CD4-positive, alpha-beta T cell (primary cell): ENCODE results near the gene SH3BGRL. TPM values are rescaled to one million over a fixed set of nuclear protein-coding genes. Genes with fewer than 3 reads are reported as not detected.

ENCODE experiments used
- ATAC-seq: fragments of 200-7000 bp; cut with Tn5 transposase; one replicate; pipeline ENCODE4 v1.10.0; 2022; ENCODE audit warnings: mild to moderate bottlenecking; ENCODE audit not compliant: poor library complexity
- CTCF ChIA-PET: fragments of 350-600 bp; sonication (Branson Sonifier 250); formaldehyde crosslinking; loops from one replicate; lab custom pipeline; 2021; ENCODE audit warnings: antibody characterized with exemption, inconsistent platforms; lab: Charles Lee
- POLR2A ChIA-PET: fragments of 350-600 bp; sonication (Branson Sonifier 250); formaldehyde crosslinking; loops from one replicate; lab custom pipeline; 2021; ENCODE audit warnings: antibody characterized with exemption, inconsistent platforms; lab: Charles Lee
- DNase-seq, 14 experiments: peaks; one replicate each; pipeline ENCODE4 v3.0.0-alpha.2; 2013 to 2020; ENCODE audit warnings: mixed read lengths in 2 of 14
- H3K27ac ChIP-seq, 2 donors: one replicate each; pipeline versions ENCODE4 v1.5.1 to v1.7.0; 2013; ENCODE audit warnings: low read length in 2 of 2, low read depth in 1 of 2, mild to moderate bottlenecking in 1 of 2
- H3K27me3 ChIP-seq, 2 experiments: 1 replicate in 1 of 2; 2 replicates in 1 of 2; pipeline versions ENCODE4 v1.6.1 to v1.7.0; 2013; ENCODE audit warnings: low read length in 2 of 2, control low read depth in 1 of 2, mild to moderate bottlenecking in 1 of 2, moderate library complexity in 1 of 2; ENCODE audit not compliant: insufficient read depth in 2 of 2, control insufficient read depth in 1 of 2
- H3K36me3 ChIP-seq: one replicate; pipeline ENCODE4 v1.6.1; 2013; ENCODE audit warnings: low read length, control low read depth; ENCODE audit not compliant: insufficient read depth
- H3K4me1 ChIP-seq: one replicate; pipeline ENCODE4 v1.6.1; 2013; ENCODE audit warnings: low read length, control low read depth; ENCODE audit not compliant: insufficient read depth
- H3K4me3 ChIP-seq: one replicate; pipeline ENCODE4 v1.5.1; 2013; ENCODE audit warnings: mild to moderate bottlenecking, low read length, moderate library complexity
- H3K9me3 ChIP-seq, 2 experiments: 1 replicate in 1 of 2; 2 replicates in 1 of 2; pipeline versions ENCODE4 v1.6.1 to v1.7.0; 2013; ENCODE audit warnings: low read length in 2 of 2, mild to moderate bottlenecking in 2 of 2, control low read depth in 1 of 2, moderate library complexity in 1 of 2; ENCODE audit not compliant: control insufficient read depth in 1 of 2, insufficient read depth in 1 of 2
- H3K27ac Mint-ChIP-seq: one replicate; pipeline ENCODE4 v1.8.0; 2020; ENCODE audit warnings: mixed read lengths
- H3K27me3 Mint-ChIP-seq: one replicate; pipeline ENCODE4 v1.8.0; 2021; ENCODE audit warnings: mixed read lengths
- H3K36me3 Mint-ChIP-seq: one replicate; pipeline ENCODE4 v1.8.0; 2021; ENCODE audit warnings: low read depth, mixed read lengths
- H3K4me1 Mint-ChIP-seq: one replicate; pipeline ENCODE4 v1.8.0; 2021; ENCODE audit warnings: low read depth, mixed read lengths
- H3K4me3 Mint-ChIP-seq: one replicate; pipeline ENCODE4 v1.8.0; 2020; ENCODE audit warnings: mild to moderate bottlenecking, mixed read lengths
- H3K9me3 Mint-ChIP-seq: one replicate; pipeline ENCODE4 v1.8.0; 2020; ENCODE audit warnings: mixed read lengths
- CTCF ChIP-seq: fragments of 200-600 bp; IDR thresholded peaks from one replicate; pipeline ENCODE4 v1.8.0; 2022; ENCODE audit warnings: antibody characterized with exemption, mild to moderate bottlenecking
- intact Hi-C, 2 experiments: fragments of 100-400 bp; cut with DNase I in 1 of 2; cut with micrococcal nuclease in 1 of 2; formaldehyde crosslinking; loops; one replicate each; pipeline versions ENCODE4 v1.15.1 to v1.9.0; 2023 to 2025; cut with DNase I, micrococcal nuclease
- polyA plus RNA-seq, 2 donors: library from polyadenylated mRNA; unstranded; fragments of 120-200 nt; gene quantifications; one replicate each; pipeline ENCODE4 v1.2.1, GENCODE V29; 2013
- total RNA-seq, 174 experiments: library from RNA in 2 of 174; stranded (reverse) in 2 of 174; gene quantifications; one replicate each; pipeline ENCODE4 v1.2.3 and lab custom pipeline; 2021 to 2026

Gene SH3BGRL
- total RNA-seq (10 to 100 TPM; 41.7 to 41.8 TPM), total RNA-seq (lab: John Stamatoyannopoulos, UW) (14.6 to 140 (median 74.6) reads per million in 172 experiments)
- 130 TPM for polyA plus RNA-seq (2013, experiment 1 of 2)
- polyA plus RNA-seq (2013, experiment 2 of 2): 124 TPM

DNA sequence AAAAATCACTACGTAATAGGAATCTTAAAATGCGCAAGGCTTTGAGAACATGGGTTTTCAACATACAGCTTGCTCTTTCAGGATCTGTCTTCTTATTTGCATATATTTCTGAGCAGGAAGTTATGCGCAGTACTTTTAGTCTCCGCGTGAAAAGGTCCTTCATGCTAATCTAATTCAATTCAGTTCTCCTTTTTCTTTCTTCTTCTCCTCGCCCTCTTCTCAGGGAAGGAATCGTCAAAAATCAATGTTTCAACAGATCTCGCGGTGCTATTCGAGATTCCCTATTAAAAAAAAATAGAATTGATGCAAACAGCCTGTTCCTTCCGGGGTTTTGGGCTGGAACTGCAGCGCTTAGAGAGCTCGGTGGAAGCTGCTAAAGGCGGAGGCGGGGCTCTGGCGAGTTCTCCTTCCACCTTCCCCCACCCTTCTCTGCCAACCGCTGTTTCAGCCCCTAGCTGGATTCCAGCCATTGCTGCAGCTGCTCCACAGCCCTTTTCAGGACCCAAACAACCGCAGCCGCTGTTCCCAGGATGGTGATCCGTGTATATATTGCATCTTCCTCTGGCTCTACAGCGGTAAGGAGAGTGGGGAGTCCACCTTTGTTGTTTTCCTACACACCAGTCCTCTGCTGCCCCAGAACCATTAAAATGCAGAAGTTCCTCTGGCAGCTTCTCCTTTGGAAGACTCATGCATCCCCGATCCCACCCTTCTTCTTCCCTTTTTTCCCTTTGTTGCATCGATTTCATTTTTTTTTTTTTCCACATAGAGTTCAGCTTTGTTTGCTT, at the start of gene SH3BGRL, which contains the start of gene HMGN5:
TSS of gene SH3BGRL (plus strand) at position 432 of the 785 bp plus-strand sequence. CDS start at position 531, 99 bp downstream.
TSS of gene HMGN5 (minus strand) at position 243 of the 785 bp plus-strand sequence. CDS start 80,364 bp downstream, outside the sequence.
- peaks cover 3% of the 10 kb centered on the region for H3K4me1 ChIP-seq
- Mint-ChIP-seq H3K4me1 (peaks cover 58% of the 10 kb centered on the region), H3K36me3 (peaks cover 43% of the 10 kb centered on the region), H3K27me3 (no peaks in the 10 kb centered on the region), H3K4me3 (peak within 1 kb of the TSS; percentile 100), H3K27ac (peak within 1 kb of the TSS; percentile 97), H3K9me3 (no peaks in the 10 kb centered on the region)
- DNase-seq (peak; percentile 47 to 86 (median 60)), ATAC-seq (peak; percentile 94)
- H3K27ac ChIP-seq: peak within 1 kb of the TSS; percentile 69 to 73
- H3K36me3 ChIP-seq: no peaks in the 10 kb centered on the region
- POLR2A ChIA-PET: interaction anchor here (0.6 to 2.0 kb wide), 10 partner anchors 9 to 506 kb away, joined by 3 to 28 read pairs (median 4); partner anchors contain the start of gene BRWD3
- H3K9me3 ChIP-seq: no peaks in the 10 kb centered on the region
- H3K4me3 ChIP-seq: peak within 1 kb of the TSS; percentile 75
- H3K27me3 ChIP-seq: no peaks in the 10 kb centered on the region
- no peak for TF ChIP-seq CTCF
- intact Hi-C loops: loop anchor here (1.0 to 10.0 kb wide), 3 partner anchors 81 to 397 kb away; partner anchors contain the start of gene BRWD3 (in 2 of the 2)
- CTCF ChIA-PET: interaction anchor here (0.7 to 1.2 kb wide), 2 partner anchors 80 to 392 kb away, joined by 3 read pairs; partner anchors contain the start of gene BRWD3

- no peaks in the 10 kb centered on the region for H3K4me1 Mint-ChIP-seq
- ATAC-seq (no peak), DNase-seq (no peak)
- H3K4me3 Mint-ChIP-seq: no peak overlapping the region
- Histone ChIP-seq H3K27me3 (no peaks in the 10 kb centered on the region), H3K9me3 (no peaks in the 10 kb centered on the region), H3K27ac (no peak overlapping the region), H3K4me3 (no peak overlapping the region), H3K36me3 (no peaks in the 10 kb centered on the region), H3K4me1 (no peaks in the 10 kb centered on the region)
- CTCF ChIA-PET: no interaction called here
- no peak overlapping the region for H3K27ac Mint-ChIP-seq
- no peak for TF ChIP-seq CTCF
- H3K36me3 Mint-ChIP-seq: no peaks in the 10 kb centered on the region
- no peaks in the 10 kb centered on the region for H3K27me3 Mint-ChIP-seq
- H3K9me3 Mint-ChIP-seq: no peaks in the 10 kb centered on the region
- intact Hi-C loops: no loop called here
- POLR2A ChIA-PET: no interaction called here
Measured at GRCh38 chrX:81168391-81168790, 33.5 kb upstream of the SH3BGRL start.

GRCh38 chrX:81174286-81174685, 27.6 kb upstream of the SH3BGRL start:
- Mint-ChIP-seq H3K9me3 (no peaks in the 10 kb centered on the region), H3K4me3 (no peak overlapping the region), H3K36me3 (no peaks in the 10 kb centered on the region), H3K27me3 (no peaks in the 10 kb centered on the region), H3K27ac (no peak overlapping the region), H3K4me1 (no peaks in the 10 kb centered on the region)
- no peak for TF ChIP-seq CTCF
- no peaks in the 10 kb centered on the region for H3K27me3 ChIP-seq
- H3K4me1 ChIP-seq: no peaks in the 10 kb centered on the region
- DNase-seq (peak in 3 of 14 experiments; percentile 15 to 19 (median 16)), ATAC-seq (no peak)
- no peak overlapping the region for H3K27ac ChIP-seq
- ChIA-PET POLR2A (no interaction called here), CTCF (interaction anchor here (1.3 kb wide), 1 partner anchor 203 kb away, joined by 3 read pairs; no protein-coding TSS in a partner anchor)
- H3K36me3 ChIP-seq: no peaks in the 10 kb centered on the region
- intact Hi-C loops: loop anchor here (2.0 to 5.0 kb wide), 2 partner anchors 203 kb away; no protein-coding TSS in a partner anchor
- no peak overlapping the region for H3K4me3 ChIP-seq
- H3K9me3 ChIP-seq: no peaks in the 10 kb centered on the region
